GM19324 (cell line): ENCODE data around the gene EEF2K.
"Not testable (repeated sequence)": the region's sequence is repeated elsewhere in the genome, so short reads cannot be mapped to it uniquely, and the experiment has no call there.

Experiments used
- ATAC-seq: cut with Tn5 transposase; IDR thresholded peaks from one replicate; pipeline ENCODE4 v1.9.1; 2021; ENCODE audit warnings: mild to moderate bottlenecking, moderate library complexity; ENCODE audit not compliant: unreplicated experiment, low FRiP score

The EEF2K gene

DNA sequence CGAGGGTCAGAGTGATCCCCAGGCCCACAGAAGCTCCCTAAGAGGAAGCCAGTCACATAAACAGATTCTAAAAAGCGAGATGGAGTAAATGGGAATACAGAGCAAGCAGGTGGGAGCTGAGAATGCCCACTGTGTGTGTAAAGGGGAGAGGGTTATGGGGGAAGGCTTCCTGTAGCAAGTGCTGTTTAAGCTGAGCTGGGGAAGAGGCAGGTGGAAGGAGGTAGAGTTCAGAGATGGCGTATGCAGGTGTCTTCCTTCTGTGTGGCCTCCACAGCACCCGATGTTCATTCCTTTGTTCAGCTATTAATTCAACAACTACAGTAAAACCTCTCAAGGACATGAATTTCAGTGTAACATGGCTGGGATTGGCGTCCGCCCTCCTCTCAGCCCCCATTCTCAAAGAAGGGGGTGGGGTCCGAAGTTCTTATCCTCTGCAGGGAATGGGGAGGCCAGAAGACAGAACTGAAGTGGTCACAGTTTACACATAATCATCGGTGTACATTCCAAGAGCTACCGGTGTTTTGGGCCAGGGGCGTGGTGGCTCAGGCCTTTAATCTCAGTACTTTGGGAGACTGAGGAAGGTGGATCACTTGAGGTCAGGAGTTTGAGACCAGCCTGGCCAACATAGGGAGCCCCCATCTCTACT, 1.8 kb downstream of the EEF2K start:
- no peak for ATAC-seq

DNA sequence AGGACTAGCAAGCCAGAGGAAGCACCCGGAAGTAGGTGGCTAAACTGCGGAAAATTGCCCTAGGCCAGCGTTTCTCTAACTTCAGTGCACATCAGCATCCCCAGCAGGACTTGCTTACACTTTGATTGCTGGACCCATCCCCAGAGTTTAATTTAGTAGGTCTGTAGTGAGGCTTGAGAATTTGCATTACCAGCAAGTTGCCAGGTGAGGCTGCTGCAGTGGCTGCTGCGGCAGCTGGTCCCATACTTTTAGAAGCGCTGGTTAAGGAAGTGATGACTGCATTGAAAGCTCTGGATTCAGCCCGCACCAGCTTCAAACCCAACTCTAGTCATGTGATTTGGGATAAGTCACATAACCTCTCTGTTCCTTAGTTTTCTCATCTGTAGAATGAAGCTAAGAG, 4.2 kb downstream of the EEF2K start:
- ATAC-seq = no peak

DNA sequence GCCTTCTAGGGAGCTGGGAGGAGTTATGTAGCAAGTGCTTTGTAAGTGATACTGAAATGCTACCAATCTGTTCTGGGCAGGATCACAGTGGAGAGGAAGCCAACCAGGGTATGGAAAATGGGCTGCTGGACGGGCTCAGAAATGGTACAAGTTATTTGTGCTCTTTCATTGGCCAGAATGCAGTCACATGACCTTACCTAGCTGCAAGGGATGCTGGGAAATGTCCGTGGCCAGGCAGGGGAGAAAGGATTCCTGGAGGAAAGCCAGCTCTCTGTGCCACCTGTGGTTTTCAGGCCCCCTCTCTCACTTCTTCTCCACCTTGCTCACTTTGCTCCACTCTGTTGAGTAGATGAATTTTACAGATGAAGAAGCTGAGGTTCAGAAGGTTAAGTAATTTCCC, 4.8 kb downstream of the EEF2K start:
- no peak for ATAC-seq

DNA sequence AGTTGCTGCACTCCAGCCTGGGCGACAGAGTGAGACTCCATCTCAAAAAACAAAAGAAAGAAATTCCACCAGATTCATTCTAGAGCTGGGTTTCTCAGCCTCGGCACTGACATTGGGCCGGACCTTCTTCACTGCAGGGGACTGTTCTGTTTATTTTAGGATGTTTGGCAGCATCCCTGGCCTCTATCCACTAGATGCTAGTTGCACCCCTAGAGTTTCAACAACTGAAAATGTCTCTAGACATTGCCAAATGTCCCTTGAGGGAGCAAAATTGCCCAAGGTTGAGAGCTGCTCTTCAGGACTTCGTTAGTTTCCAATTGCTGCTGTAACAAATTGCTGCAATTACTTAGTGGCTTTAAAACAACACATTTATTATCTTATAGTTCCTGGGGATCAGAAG, 7.2 kb downstream of the EEF2K start:
- ATAC-seq = no peak

DNA sequence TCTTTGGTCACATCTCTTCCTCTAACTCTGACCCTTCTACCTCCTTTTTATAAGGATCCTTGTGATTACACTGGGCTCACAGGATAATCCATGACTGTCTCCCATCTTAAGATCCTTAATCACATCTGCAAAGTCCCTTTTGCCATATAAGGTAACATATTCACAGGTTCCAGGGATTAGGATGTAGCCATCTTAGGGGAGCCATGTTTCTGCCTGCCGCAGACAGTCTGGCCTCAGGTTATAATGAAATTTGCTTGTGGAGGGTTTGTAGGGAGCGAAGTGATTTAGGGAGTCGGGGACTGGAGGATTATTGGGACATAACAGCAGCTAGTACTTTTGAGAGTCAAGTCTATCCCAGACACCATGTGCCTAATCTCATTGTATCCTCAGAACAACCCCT, 7.7 kb downstream of the EEF2K start:
- no peak for ATAC-seq

DNA sequence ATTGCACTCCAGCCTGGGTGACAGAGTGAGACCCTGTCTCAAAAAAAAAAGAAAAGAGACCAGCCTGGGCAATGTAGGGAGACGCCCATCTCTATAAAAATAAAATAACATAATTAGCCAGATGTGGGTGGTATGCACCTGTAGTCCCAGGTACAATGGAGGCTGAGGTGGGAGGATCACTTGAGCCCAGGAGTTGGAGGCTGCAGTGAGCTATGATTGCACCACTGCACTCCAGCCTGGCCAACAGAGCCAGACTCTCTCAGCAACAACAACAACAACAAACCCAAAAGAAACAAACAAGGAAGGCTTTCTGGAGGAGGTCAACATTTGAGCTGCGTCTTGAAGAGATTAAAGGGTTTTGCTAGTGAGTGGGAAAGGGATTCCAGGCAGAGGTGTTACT, 8.3 kb downstream of the EEF2K start:
- ATAC-seq = no peak

DNA sequence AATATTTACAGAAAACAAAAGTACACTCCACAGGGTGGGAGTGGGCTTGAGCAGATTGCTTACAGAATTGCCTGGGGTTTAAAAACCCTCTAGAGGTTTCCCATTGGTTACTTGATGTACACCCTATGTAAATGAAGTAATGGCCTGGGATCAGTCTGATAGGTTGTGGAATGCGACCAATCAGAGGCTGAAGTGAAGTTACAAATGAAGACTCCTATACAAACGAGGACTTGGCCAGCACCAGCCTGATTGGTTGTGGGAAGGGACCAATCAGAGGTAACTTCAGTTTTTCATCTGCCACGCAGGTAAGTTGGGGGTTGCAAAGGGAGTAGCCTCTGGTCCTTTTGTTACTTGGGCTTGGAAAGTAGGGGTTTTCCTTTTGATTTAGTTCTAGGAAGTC, 8.8 kb downstream of the EEF2K start:
- ATAC-seq = no peak

DNA sequence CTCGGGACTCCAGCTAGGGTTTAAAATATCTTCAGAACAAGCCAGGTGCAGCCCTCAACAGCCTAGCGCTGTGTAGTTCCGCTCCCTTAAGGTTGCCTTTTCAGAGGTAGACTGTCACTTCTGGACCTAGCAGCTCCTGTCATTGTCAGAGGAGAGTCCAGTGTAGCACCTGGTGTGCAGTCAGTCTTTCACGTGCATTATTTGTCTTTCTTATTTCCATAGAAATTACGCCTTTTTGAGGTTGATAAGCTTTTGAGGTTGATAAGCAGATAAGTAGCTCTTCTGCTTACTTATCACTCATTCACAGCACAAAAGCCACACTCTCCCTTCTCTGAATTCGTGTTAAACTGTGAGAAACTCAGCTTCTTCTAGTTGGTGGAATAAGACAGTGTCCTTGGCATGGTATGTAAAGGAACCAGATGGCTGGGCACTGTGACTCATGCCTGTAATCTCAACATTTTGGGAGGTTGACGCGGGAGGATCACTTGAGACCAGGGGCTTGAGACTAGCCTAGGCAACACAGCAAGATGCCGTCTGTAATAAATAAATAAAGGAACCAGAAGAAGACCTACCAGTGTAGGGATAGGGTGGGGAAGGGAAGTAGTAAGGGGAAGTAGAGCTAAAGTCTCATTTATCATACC, 10.2 kb downstream of the EEF2K start:
- ATAC-seq = no peak

DNA sequence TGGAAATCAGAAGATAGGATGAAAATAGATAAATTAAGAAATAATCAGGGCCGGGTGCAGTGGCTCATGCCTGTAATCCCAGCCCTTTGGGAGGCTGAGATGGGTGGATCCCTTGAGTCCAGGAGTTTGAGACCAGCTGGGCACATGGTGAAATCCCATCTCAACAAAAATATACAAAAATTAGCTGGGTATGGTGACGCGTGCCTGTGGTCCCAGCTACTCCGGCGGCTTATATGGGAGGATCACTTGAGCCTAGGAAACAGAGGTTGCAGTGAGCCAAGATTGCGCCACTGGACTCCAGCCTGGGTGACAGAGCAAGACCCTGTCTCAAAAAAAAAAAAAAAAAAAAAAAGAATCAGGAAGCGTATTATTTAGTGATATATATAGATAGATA, 10.8 kb downstream of the EEF2K start:
- not testable (repeated sequence) for ATAC-seq

DNA sequence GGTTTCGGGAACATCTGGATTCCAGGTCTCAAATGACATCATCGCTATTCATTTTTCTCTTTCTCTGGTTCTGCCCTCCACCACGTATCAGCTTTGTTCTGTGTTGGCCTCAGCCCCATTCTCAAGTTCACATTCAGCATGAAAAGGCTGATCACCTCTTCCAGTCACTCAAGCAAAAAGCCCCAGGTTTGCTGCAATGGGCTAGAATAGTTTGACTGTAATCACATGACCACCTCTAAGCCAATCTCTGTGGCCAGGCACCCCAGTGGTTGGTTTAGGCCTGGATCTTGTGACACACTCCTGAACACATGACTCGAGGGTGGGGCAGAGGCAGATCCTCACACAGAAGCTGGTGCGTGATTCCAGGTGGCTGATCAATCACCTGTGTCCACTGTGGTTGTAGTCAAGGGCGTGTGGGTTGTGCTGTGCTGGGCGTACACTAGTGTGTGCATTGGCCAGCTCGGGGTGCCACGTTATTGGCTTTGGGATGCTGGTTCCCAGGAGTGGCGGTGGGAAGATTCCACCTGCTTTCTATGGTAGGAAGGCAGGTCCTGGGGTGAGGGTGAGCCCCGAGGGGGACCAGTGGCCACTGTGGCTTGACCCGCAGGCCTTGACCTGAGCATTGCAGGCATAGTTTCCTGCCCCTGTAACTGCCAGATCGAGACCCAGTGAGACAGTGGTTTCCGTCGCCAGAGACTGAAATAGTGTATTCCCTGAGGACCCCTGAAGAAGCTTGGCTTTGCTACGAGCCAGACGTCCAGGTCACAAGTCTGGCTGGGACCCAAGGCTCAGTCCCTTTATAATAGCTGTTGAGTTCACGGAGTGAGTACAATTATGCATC, 12.0 kb downstream of the EEF2K start:
- no peak for ATAC-seq

DNA sequence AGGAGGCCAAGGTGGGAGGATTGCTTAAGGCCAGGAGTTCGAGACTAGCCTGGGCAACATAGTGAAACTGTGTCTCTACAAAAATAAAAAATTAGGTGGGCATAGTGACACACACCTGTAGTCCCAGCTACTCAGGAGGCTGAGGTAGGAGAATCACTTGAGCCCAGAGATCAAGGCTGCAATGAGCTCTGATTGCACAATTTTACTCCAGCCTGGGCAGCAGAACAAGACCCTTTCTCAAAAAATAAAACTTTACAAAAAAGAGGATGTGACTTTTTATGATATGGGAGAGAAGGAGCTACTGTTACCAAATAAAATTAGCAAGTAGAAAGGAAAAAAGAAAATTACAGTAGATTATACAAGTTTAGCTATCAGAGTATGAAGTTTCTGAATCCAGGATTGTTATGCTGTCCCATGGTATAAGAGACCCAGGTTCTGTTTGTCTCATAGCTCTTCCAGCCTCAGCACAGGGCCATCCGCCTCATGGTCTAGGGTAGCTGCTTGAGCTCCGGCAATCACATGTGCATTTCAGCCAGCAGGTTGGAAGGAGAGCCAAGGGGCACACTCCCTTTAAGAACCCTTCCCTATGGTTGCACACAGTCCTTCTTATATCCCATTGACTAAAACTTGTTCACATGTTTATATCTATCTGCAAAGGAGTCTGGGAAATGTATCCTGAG, 13.5 kb downstream of the EEF2K start:
- no peak for ATAC-seq

DNA sequence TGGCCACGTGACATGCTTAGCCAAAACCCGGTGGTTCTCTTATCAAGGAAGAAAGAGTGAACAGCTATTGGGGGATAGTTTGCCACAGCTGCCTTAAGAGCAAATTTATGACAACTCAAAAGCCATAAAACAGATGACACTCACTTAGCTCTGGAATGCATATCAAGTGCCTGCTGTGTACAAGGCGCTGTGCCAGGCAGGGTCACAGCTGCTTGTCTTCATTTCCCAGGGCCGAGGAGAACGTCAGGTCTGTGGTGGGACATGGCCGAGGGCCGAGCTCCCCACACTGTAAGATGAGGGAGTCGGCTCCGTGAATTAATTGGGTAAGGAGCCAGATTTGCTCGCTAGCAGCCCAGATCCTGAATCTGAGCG, 14.0 kb downstream of the EEF2K start:
- ATAC-seq = no peak

DNA sequence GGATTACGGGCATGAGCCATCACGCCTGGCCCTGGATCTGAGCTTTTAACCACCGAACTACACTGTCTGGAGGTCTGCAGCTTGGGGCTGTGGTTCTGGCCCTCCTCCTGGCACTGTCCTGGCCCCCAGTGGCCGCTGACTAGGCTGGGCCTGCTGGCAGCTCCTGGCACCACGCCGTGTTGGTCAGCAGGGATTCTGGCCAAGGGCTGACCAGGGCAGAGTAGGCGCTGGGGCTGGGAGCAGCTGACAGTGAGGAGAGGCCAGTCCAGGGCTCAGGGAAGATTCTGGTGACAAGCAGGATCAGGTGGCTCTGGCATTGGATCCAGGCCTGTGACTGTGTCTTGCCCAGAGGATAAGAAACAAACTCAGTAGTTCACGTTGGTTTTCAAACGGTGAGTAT, 14.6 kb downstream of the EEF2K start:
- no peak for ATAC-seq

DNA sequence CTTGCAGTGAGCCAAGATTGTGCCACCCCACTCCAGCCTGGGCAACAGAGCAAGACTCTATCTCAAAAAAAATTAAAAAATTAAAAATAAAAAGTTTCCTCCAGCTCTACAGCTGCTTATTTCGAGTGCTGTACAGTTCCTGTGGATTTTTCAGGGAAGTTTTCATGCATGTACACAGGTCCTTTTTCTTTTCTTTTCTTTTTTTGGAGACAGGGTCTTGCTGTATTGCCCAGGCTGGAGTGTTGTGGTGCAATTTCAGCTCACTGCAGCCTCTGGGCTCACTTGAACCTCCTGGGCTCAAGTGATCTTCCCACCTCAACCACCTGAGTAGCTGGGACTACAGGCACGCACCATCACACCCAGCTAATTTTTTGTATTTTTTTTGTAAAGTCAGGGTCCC, 15.9 kb downstream of the EEF2K start:
- no peak for ATAC-seq

DNA sequence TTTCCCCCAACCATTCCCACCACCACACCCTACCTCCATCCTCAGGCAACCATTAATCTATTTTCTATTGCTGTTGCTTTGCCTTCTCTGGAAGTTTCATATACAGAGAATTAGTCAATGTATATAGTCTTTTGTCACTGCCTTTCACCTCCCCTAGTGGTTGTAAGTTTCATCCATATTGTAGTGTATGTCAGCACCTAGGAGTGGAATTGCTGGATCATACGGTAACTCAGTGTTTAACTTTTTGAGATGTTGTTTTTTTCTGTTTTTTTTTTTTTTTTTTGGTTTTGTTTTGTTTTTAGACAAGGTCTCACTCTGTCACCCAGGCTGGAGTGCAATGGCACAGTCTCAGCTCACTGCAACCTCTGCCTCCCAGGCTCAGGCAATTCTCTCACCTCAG, 16.9 kb downstream of the EEF2K start:
- ATAC-seq = no peak

DNA sequence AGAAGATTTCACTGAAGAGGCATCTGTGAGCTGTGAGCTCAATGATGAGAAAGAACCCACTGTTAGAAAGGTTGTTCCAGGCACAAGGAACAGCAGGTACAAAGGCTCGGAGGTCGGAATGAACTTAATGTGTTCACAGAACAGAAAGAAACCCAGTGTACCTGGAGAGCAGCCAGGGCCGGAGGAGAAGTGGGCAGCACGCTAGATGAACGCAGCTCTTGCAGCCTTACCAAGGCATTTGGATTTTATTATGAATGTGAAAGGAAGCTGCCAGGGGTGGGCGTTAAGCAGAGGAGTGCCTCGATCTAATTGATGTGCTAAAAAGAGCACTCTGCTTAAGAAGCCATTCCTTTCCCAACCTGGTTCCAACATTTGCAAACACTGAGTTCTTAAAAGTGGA, 19.0 kb downstream of the EEF2K start:
- no peak for ATAC-seq

DNA sequence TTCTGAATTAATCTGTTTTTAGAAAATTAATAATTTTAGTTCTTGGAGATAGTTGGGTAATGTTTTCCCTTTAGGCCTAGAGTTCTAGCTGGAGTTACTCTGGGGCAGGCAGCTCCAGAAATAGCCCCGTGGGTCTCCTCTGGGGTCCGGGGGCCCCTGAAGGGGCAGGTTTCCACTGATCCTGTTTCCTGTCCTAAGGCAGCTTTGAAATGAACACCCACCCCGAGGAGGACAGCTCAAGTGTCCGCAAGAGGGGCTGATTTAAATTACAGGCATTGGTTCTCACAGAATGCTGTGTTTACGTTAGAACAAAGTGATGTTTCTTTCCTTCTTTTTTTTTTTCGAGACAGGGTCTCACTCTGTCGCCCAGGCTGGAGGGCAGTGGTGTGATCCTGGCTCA, 23.8 kb downstream of the EEF2K start:
- ATAC-seq = no peak

DNA sequence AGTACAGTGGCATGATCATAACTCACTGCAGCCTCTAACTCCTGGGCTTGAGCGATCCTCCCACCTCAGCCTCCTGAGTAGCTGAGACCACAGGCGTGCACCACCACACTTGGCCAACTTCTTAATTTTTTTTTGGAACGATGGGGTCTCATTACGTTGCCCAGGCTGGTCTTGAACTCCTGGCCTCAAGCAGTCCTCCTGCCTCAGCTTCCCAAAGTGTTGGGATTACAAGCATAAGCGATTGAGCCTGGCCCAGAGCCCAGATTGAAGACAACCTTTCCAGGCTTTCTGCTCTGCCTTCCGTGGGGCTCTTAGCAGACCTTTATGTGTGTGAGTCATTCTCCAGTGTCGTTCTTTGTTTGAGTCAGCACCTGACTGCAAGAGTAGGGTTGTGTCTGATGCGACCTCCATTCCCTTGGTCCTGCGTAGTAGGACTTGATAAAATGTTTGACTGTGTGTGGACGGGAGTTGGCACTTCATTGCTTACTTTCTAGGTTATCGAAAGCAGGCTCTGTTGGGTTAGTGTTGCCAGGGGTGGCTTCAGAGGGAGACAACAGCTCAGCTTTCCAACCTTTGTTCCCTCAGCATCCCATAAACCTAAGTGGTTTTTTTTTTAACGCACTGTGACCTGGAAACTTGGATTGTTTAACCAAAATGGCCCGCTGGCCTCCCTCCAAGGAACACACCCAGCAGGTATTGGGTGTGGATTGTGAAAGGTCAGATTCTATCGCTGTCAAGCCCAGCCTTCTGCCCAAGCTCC, 26.4 kb downstream of the EEF2K start:
- no peak for ATAC-seq

DNA sequence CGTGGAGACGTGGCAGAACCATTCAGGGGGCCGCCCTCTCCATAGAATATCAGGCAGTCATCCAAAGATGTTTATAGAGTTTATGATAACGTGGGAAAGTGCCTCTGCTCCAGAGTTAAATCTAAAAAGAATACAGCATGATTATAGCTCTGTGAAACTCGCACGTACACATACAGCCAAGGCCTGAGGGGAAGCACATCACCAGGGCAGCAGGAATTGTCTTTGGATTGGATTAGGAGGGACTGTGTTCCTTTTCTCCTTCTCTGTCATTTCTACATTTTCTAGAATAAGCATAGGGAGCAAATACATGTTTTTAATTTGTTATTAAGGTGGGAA, 26.9 kb downstream of the EEF2K start:
- no peak for ATAC-seq

DNA sequence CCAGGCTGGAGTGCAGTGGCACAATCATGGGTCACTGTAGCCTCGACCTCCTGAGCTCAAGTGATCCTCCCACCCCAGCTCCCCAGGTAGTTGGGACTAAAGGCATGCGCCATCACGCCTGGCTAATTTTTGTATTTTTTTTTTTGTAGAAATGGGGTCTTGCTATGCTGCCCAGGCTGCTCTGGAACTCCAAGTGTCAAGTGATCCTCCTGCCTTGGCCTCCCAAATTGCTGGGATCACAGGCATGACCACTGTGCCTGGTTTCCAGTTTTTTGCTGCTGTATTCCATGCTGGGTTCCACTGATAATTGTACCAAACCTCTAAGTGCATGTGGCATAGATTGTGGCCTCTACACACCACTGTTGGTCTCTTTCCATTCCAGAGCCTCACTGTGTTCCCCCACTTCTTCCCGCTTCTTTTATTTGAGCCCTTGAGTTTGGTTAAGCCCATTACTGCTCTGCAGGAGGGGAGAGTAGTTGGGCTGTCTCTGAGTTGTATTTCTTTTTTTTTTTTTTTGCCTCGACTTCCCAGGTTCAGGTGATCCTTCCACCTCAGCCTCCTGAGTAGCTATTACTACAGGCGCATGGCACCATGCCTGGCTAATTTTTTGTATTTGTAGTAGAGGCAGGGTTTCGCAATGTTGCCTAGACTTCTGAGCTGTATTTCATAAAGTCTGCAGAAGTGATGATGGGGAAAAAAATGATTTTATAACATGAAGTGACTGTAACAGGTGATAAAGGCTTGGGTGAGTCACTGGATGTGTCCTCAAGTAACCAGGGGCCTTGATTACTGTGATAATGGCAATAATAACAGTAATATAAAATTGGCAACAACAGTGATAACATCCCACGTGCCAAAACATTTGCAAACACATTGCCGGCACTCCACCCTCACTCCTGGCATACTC, 30.0 kb downstream of the EEF2K start:
- no peak for ATAC-seq
